H1 (cell line): ENCODE data around the gene MVD. TPM values are rescaled to one million over a fixed set of nuclear protein-coding genes. Genes with fewer than 3 reads are reported as not detected.

Experiments
- CTCF ChIA-PET: fragments of 300-600 bp; sonication (Branson Sonifier 250); formaldehyde crosslinking; loops from one replicate; lab custom pipeline; 2021; ENCODE audit not compliant: partially characterized antibody; lab: Charles Lee
- POLR2A ChIA-PET: fragments of 300-600 bp; sonication (Branson Sonifier 250); formaldehyde crosslinking; loops from one replicate; lab custom pipeline; 2021; ENCODE audit warnings: inconsistent platforms; ENCODE audit not compliant: partially characterized antibody; lab: Charles Lee
- DNase-seq, 2 experiments: peaks; one replicate each; pipeline versions ENCODE4 v3.0.0 to v3.0.0-alpha.2; 2010 to 2022; ENCODE audit warnings: low spot score in 2 of 2, low read depth in 1 of 2, mixed read lengths in 1 of 2
- FAIRE-seq: peaks from 2 replicates; lab custom pipeline; 2011; peaks lifted over from hg19 to GRCh38; lab: Jason Lieb, UNC
- H2AFZ ChIP-seq: 2 replicates; pipeline ENCODE4 v1.8.1; 2012; ENCODE audit warnings: low read length, inconsistent platforms
- H2AK5ac ChIP-seq: 2 replicates; pipeline ENCODE4 v1.6.1; 2013; ENCODE audit warnings: low read depth, low read length
- H2BK120ac ChIP-seq: replicated peaks from 2 replicates; pipeline ENCODE3; 2013; ENCODE audit warnings: low read depth, low read length, inconsistent platforms
- H2BK12ac ChIP-seq: 2 replicates; pipeline ENCODE4 v1.6.1; 2013; ENCODE audit warnings: low read depth, low read length
- H2BK15ac ChIP-seq: 2 replicates; pipeline ENCODE4 v1.6.1; 2013; ENCODE audit warnings: low read length
- H2BK20ac ChIP-seq: 2 replicates; pipeline ENCODE4 v1.6.1; 2013; ENCODE audit warnings: low read length
- H2BK5ac ChIP-seq: 2 replicates; pipeline ENCODE4 v1.6.1; 2013; ENCODE audit warnings: low read depth, low read length
- H3K14ac ChIP-seq: 2 replicates; pipeline ENCODE4 v1.6.1; 2013; ENCODE audit warnings: inconsistent platforms; ENCODE audit not compliant: insufficient read length
- H3K18ac ChIP-seq: 2 replicates; pipeline ENCODE4 v1.6.1; 2013; ENCODE audit warnings: low read length; ENCODE audit errors: extremely low read depth
- H3K23ac ChIP-seq: 2 replicates; pipeline ENCODE4 v1.6.1; 2013; ENCODE audit warnings: inconsistent platforms; ENCODE audit not compliant: insufficient read length
- H3K23me2 ChIP-seq: 2 replicates; pipeline ENCODE4 v1.6.1; 2013; ENCODE audit warnings: low read depth, low read length
- H3K27ac ChIP-seq: 2 replicates; pipeline ENCODE4 v1.6.1; 2011; ENCODE audit warnings: low read depth, low read length, inconsistent platforms
- H3K27me3 ChIP-seq, 4 experiments: replicated peaks in 1 of 4; 1 replicate in 1 of 4; 2 replicates in 3 of 4; pipeline versions ENCODE4 v1.6.1 to v1.8.1; 2011 to 2013; ENCODE audit warnings: low read length in 3 of 4, mild to moderate bottlenecking in 3 of 4, inconsistent platforms in 2 of 4, mixed read lengths in 2 of 4, moderate library complexity in 1 of 4; ENCODE audit not compliant: control insufficient read depth in 3 of 4, insufficient read depth in 3 of 4; ENCODE audit errors: extremely low read depth in 1 of 4
- H3K36me3 ChIP-seq, 4 experiments: 2 replicates each; pipeline versions ENCODE4 v1.6.1 to v1.8.1; 2011 to 2013; ENCODE audit warnings: mild to moderate bottlenecking in 4 of 4, low read length in 3 of 4, moderate library complexity in 2 of 4, control low read depth in 1 of 4, inconsistent platforms in 1 of 4; ENCODE audit not compliant: insufficient read depth in 4 of 4, control insufficient read depth in 2 of 4
- H3K4ac ChIP-seq: replicated peaks from 2 replicates; pipeline ENCODE3; 2013; ENCODE audit warnings: low read length, low read depth, mixed read lengths, inconsistent platforms; ENCODE audit not compliant: insufficient read length
- H3K4me1 ChIP-seq, 4 experiments: replicated peaks in 1 of 4; 1 replicate in 1 of 4; 2 replicates in 3 of 4; pipeline versions ENCODE4 v1.6.1 to v1.8.1; 2011 to 2013; ENCODE audit warnings: low read length in 3 of 4, inconsistent platforms in 2 of 4, mixed read lengths in 1 of 4; ENCODE audit not compliant: insufficient read depth in 4 of 4, control insufficient read depth in 3 of 4
- H3K4me2 ChIP-seq, 2 experiments: 2 replicates each; pipeline versions ENCODE4 v1.6.1 to v1.8.1; 2011 to 2013; ENCODE audit warnings: low read depth in 2 of 2, low read length in 2 of 2, control low read depth in 1 of 2, inconsistent platforms in 1 of 2, mild to moderate bottlenecking in 1 of 2; ENCODE audit not compliant: insufficient read depth in 1 of 2
- H3K4me3 ChIP-seq, 4 experiments: fragments of 200-600, 300-600 bp in 1 of 4; sonication (generic), shearing (Covaris generic), sonication (Bioruptor Twin) in 1 of 4; 2 replicates each; pipeline versions ENCODE4 v1.5.1 to v1.8.1; 2011 to 2016; ENCODE audit warnings: low read length in 4 of 4, low read depth in 3 of 4, control low read depth in 2 of 4, inconsistent platforms in 2 of 4, mild to moderate bottlenecking in 2 of 4, mixed read lengths in 1 of 4, moderate library complexity in 1 of 4; ENCODE audit not compliant: insufficient read depth in 2 of 4; ENCODE audit errors: extremely low read depth in 1 of 4
- H3K56ac ChIP-seq: replicated peaks from 2 replicates; pipeline ENCODE3; 2013; ENCODE audit warnings: low read depth, mild to moderate bottlenecking, mixed read lengths, low read length, inconsistent platforms; ENCODE audit not compliant: insufficient read length
- H3K79me1 ChIP-seq: 2 replicates; pipeline ENCODE4 v1.6.1; 2013; ENCODE audit warnings: low read depth, low read length, control low read depth
- H3K79me2 ChIP-seq, 2 experiments: 2 replicates each; pipeline versions ENCODE4 v1.6.1 to v1.8.1; 2012 to 2013; ENCODE audit warnings: low read length in 2 of 2, mild to moderate bottlenecking in 2 of 2, inconsistent platforms in 1 of 2; ENCODE audit not compliant: insufficient read depth in 2 of 2, control insufficient read depth in 1 of 2
- H3K9ac ChIP-seq, 4 experiments: replicated peaks in 1 of 4; 1 replicate in 1 of 4; 2 replicates in 3 of 4; pipeline versions ENCODE4 v1.6.1 to v1.8.1; 2011 to 2013; ENCODE audit warnings: low read depth in 3 of 4, low read length in 3 of 4, control low read depth in 2 of 4, mild to moderate bottlenecking in 2 of 4, moderate library complexity in 2 of 4, inconsistent platforms in 1 of 4; ENCODE audit errors: extremely low read depth in 1 of 4
- H3K9me3 ChIP-seq, 2 experiments: 2 replicates each; pipeline versions ENCODE4 v1.6.1 to v1.8.1; 2012 to 2013; ENCODE audit warnings: mild to moderate bottlenecking in 2 of 2, moderate library complexity in 2 of 2, control low read depth in 1 of 2, inconsistent platforms in 1 of 2, low read depth in 1 of 2, low read length in 1 of 2, mixed read lengths in 1 of 2; ENCODE audit not compliant: insufficient read depth in 2 of 2
- H4K20me1 ChIP-seq, 2 experiments: replicated peaks in 1 of 2; 2 replicates each; pipeline versions ENCODE3 to v1.8.1; 2011 to 2013; ENCODE audit warnings: inconsistent platforms in 2 of 2, low read length in 2 of 2, mild to moderate bottlenecking in 1 of 2; ENCODE audit not compliant: insufficient read depth in 2 of 2, control insufficient read depth in 1 of 2
- H4K5ac ChIP-seq: 2 replicates; pipeline ENCODE4 v1.6.1; 2013; ENCODE audit warnings: low read length, low read depth, mixed read lengths, inconsistent platforms; ENCODE audit not compliant: insufficient read length
- H4K8ac ChIP-seq: 2 replicates; pipeline ENCODE4 v1.8.0; 2013; ENCODE audit warnings: mild to moderate bottlenecking, moderate library complexity, low read length, inconsistent platforms; ENCODE audit not compliant: insufficient read depth; ENCODE audit errors: extremely low read depth
- H4K91ac ChIP-seq: replicated peaks from 2 replicates; pipeline ENCODE3; 2013; ENCODE audit warnings: low read length, mixed read lengths, inconsistent platforms; ENCODE audit not compliant: insufficient read length
- WGBS, 2 experiments: shearing (Covaris generic) in 1 of 2; methylation state at CpG; one replicate each; pipeline versions ENCODE4 v1.1.6 to v1.1.7; 2013 to 2015; ENCODE audit warnings: low lambda C conversion rate in 2 of 2, mixed read lengths in 2 of 2, inconsistent platforms in 1 of 2, low coverage in 1 of 2, missing lambda C conversion rate in 1 of 2; ENCODE audit not compliant: insufficient replicate concordance in 2 of 2, insufficient coverage in 1 of 2, insufficient read length in 1 of 2; ENCODE audit errors: extremely low coverage in 1 of 2, missing lambda C conversion rate in 1 of 2; 5-methylcytosine and 5-hydroxymethylcytosine counted together
- polyA plus RNA-seq, 7 experiments: library from polyadenylated mRNA; depleted of rRNA in 3 of 7; stranded (reverse) in 5 of 7; unstranded in 2 of 7; fragments of >200 nt in 5 of 7; fragments of 200-250 nt in 2 of 7; gene quantifications; 1 replicate in 5 of 7; 2 replicates in 1 of 7; 4 replicates in 1 of 7; pipeline versions ENCODE4 v1.2.1 to v1.2.3, GENCODE V29; 2011 to 2013; ENCODE audit warnings: missing spikeins in 2 of 7, mixed read lengths in 2 of 7
- total RNA-seq: library from RNA; stranded (reverse); fragmentation: NEBNext Ultra II Directional; extraction: Animal tissue kit (Norgen Biotek cat#: 25700); gene quantifications from 2 replicates; pipeline ENCODE4 v1.2.1, GENCODE V29; 2021

The MVD gene
- total and polyA plus RNA-seq, 2 of the 8 experiments (the other 6 are each of a cell fraction or from before 2014, with no cell fraction given) = 47.2 to 77.3 TPM

- POLR2A ChIA-PET = interaction anchor here (0.6 kb wide), 1 partner anchor 1013 kb away, joined by 3 read pairs; no protein-coding TSS in a partner anchor
- H3K79me2 ChIP-seq = no peaks in the 10 kb centered on the region
- no peak overlapping the region for H2BK20ac ChIP-seq
Measured at GRCh38 chr16:88690341-88691128, 27.6 kb upstream of the MVD start.

More at GRCh38 chr16:88690341-88691128, 27.6 kb upstream of the MVD start:
- no peak overlapping the region for H3K4me2 ChIP-seq
- no peak overlapping the region for H2BK5ac ChIP-seq
- no peak overlapping the region for H3K56ac ChIP-seq
- H3K9ac ChIP-seq = no peak overlapping the region; a peak in 2 of 7 replicates
- H3K4me3 ChIP-seq = no peak overlapping the region
- H2BK12ac ChIP-seq = peak overlapping the region; percentile 55; the same call in 1 of the 2 replicates
- H4K91ac ChIP-seq = no peak overlapping the region
- H3K27me3 ChIP-seq = peaks cover 0 to 11% (median 9%) of the 10 kb centered on the region in 4 experiments; a peak in 3 of 7 replicates
- 82% methylated on average over 21 of the region's 21 CpGs; no CpG with 5 or more reads in 1 of the 2 experiments for WGBS, 2 experiments
- H3K14ac ChIP-seq = no peak overlapping the region
- H4K8ac ChIP-seq = no peak overlapping the region
- H3K36me3 ChIP-seq = no peaks in the 10 kb centered on the region
- H3K27ac ChIP-seq = no peak overlapping the region
- no peak overlapping the region for H4K5ac ChIP-seq
- peaks cover 8% of the 10 kb centered on the region; the same call in 1 of the 2 replicates for H3K23me2 ChIP-seq
- peaks cover 0 to 5% (median 4%) of the 10 kb centered on the region in 4 experiments; a peak in 6 of 7 replicates for H3K4me1 ChIP-seq
- H3K79me1 ChIP-seq = no peaks in the 10 kb centered on the region
- no peak overlapping the region for H3K23ac ChIP-seq
- no peaks in the 10 kb centered on the region for H3K9me3 ChIP-seq
- no peak overlapping the region for H3K18ac ChIP-seq
- H3K4ac ChIP-seq = peak overlapping the region; percentile 83
- peaks cover 0 to 1% of the 10 kb centered on the region in 2 experiments for H4K20me1 ChIP-seq
- no peak overlapping the region for H2AFZ ChIP-seq
- CTCF ChIA-PET = interaction anchor here (0.8 to 2.3 kb wide), 4 partner anchors 8 to 94 kb away, joined by 3 to 9 read pairs (median 4); no protein-coding TSS in a partner anchor
- H2AK5ac ChIP-seq = no peak overlapping the region
- FAIRE-seq (no peak), DNase-seq (no peak)
- peak overlapping the region; percentile 1; the same call in 1 of the 2 replicates for H2BK15ac ChIP-seq
- H2BK120ac ChIP-seq = no peak overlapping the region
